GF-D8 (cell line): Measurements from ENCODE around the gene R3HDM2.

ENCODE experiments used
- DNase-seq: peaks from one replicate; lab custom pipeline; 2025; lab: John Stamatoyannopoulos, UW

The R3HDM2 gene

DNA sequence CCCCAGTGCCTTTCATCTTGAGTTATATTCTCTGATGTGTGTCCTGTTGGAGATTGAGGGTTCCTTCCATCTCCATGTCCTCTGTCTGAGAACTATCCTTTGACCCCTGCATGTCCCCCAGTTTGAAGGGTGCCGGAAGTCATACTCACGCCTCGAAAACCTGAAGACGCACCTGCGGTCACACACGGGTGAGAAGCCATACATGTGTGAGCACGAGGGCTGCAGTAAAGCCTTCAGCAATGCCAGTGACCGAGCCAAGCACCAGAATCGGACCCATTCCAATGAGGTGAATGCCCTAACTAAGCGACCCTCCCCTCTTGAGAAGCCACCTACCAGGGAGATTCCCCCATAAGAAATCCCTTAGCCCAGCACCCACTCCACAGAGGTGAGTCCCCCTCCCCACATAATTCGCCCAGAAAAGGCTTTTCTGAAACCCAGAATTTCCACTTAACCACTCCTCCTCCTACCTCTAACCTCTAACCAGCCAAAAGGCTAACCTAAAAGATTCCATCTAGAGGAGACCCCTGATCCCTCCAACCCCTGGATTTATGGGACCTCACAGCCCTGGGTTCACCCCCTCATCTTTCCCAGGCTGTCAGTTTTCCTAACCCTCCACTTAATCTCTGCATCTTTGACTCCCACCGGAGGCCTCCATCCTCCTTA, 36.5 kb upstream of the R3HDM2 start:
- no peak for DNase-seq

DNA sequence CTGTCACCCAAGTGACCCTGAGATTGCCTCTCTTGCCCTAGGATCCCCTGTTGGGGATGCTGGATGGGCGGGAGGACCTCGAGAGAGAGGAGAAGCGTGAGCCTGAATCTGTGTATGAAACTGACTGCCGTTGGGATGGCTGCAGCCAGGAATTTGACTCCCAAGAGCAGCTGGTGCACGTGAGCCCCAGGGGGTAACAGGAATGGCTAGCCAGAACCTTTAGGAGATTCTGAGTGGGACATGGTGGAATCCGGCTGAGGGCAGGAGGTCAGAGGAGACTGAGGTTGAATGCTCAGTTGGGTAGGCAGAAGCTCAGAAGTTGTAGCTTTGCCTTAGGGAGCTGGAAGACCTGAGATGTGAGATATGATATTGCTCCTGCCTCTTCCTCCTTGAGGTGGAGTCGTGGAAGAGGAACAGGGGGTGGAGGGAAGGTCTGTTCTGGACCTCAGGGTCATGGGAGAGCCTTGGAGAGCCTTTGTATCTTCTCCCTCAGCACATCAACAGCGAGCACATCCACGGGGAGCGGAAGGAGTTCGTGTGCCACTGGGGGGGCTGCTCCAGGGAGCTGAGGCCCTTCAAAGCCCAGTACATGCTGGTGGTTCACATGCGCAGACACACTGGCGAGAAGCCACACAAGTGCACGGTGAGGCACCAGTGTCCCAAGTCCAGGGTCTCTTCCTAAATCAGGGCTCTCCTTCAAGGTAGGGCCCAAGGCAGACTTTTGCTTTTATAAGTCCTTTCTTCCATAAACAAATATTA, 35.1 kb upstream of the R3HDM2 start:
- no peak for DNase-seq

DNA sequence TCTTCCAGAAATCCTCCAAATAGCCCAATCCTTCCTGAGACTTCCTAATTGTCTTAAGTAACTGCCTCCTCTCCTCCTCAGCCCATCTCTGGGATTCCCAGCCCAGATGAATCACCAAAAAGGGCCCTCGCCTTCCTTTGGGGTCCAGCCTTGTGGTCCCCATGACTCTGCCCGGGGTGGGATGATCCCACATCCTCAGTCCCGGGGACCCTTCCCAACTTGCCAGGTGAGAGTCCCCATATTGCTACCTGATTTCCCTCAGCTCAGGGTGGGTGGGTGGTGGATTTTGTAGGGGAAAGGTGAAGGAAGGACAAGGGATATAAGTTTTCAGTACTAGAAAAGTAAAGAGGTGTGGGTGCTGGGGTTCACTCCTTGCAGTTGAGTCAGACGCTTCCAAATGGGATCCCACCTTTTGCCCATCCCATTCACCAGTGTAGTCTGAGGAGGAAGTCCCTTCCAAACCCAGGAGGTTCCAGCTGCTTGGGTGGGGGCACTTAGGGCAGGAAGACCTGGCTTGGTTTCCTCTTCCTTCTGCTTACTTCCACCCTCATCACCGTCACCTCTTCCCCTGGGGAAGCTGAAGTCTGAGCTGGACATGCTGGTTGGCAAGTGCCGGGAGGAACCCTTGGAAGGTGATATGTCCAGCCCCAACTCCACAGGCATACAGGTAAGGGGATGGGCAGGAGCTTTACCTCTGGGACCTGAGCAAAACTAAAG, 34.3 kb upstream of the R3HDM2 start:
- DNase-seq: no peak

DNA sequence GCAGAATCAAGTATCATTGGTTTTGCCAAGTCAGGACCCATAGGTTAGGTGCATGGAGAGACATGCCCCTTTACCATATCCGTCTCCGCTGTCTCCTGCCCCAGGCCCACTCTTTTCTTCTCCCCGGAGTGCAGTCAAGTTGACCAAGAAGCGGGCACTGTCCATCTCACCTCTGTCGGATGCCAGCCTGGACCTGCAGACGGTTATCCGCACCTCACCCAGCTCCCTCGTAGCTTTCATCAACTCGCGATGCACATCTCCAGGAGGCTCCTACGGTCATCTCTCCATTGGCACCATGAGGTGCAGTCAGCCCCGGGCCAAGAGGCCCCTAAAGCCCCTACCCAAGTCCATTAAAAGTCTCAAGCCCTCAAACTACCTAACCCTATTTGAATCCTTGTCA, 33.7 kb upstream of the R3HDM2 start:
- no peak for DNase-seq

DNA sequence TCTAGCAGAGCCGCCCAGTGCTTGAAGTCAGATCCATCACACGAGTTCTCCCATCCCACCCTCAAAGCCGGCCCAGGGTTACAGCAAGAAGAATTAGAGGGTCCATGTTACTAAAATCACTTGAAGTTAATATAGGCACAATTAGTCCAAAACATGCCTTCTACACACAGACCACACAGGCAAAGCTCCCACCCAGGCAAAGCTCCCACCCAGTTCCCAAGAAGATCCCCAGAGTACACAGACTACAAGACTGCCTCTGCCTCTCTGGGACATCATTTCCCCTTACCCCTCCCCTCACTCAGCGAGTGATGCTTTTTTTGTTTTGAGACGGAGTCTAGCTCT, 32.0 kb upstream of the R3HDM2 start:
- DNase-seq: no peak

DNA sequence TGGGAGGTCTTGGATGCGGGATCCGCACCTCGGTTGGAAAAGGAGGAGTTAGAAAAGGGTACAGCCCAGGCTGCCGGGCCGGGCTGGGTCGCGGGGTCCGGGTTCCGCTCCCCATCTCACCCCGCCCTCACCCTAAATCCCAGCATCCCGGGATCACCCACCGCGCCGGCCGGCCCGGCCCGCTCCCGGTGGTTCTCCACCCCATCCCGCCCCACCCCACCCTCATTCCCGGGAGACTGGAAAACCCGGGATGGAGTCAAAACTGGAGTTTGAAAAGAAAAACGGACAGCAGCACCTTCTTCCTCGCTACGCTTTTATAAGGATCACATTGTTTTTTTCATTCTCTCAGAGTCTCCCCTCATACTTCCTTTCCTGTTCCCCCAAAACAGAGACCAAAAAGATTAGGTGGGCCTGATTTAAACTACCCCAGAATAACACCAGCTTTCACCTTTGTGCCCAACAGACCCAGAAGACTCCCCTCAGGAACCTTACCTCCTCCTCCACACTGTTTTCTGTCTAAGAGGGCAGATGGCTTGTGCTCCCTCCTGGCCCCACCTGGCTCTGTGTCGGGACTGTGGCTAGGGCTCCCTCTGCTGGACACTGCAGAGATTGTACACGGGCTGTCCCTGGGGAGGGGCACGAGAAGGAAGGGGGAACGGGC, 31.5 kb upstream of the R3HDM2 start:
- peak; percentile 68 for DNase-seq

DNA sequence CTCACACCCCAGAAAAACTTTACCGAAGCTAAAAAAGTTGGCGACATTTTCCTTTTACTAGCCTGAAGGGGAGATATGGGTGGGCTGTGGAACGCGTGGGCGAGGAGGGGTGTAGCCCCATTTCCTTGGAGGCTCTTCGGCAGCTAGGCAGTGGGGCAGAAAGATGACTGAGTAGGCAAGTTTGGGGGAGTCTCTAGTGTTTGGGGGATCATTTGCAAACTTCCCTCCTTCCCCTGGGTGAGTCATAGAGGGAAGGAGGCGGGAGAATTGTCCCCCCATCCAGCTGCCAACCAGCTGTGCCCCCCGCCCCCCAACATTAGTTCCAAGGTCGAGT, 31.0 kb upstream of the R3HDM2 start:
- DNase-seq: no peak

DNA sequence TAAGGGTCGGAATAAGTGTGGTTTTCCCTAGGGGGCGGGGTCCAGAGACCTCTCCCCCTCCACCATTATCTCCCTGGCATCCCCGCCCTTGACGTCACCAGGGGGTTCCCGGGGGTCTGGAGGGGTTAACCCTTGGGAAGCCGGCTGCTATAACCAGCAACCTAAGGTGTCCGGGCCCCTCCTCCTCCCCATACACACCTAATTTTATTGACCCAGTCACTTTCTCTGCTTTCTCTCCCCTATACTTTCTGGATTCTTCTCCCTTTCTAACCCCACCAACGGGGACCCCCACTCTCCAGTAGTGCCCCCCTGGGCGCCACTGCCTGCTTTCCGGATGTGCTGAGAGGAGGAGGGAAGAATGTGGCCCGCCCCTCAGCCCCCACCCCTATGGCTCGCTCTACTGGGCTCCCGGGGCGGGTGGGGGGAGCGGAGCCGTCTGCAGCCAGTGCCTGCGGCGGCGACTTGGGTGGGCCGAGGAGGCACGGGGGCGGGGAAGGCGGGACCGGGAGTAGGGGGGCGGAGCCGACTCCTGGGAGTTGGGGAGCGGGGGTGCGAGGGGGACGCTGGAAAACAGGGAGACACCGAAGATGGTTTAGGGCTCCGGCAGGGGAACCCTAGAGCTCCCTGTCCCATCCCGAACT, 30.6 kb upstream of the R3HDM2 start:
- no peak for DNase-seq

DNA sequence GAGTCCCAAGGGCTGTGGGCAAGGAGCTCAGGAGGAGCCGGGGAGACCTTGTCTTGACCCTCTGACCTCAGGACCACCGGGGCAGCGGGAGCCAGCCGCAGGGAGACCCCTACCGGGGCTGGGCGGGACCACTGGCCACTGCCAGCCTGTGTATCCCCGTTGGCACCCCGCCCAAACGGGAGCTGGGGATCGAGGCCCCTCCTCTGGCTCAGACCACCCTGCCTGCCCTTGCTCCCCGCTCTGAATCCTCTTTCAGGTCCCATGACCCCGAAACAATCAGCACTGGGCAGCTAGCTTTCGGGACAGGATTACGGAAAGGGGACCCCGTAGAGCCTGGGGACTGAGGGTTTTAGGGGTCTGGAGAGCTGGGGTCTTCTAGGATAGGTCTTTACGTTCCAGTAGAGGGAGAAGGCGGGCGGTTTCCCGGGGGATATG, 30.0 kb upstream of the R3HDM2 start:
- no peak for DNase-seq

DNA sequence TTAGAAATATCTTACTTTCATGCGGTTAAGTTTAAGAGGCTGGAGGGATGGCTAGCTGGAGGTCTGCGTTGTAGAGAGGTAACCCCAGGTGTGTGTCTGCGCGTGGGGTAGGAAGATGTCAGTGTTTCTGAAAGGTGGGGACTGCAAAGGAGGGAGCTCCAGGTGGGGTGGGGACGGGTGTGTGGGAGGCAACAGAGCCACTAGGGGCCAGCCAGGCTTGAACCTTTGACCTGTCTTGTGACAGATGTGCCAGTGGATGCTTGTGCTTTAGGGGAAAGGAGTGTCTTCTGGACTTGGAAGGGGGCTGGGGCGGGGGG, 29.6 kb upstream of the R3HDM2 start:
- DNase-seq: no peak

DNA sequence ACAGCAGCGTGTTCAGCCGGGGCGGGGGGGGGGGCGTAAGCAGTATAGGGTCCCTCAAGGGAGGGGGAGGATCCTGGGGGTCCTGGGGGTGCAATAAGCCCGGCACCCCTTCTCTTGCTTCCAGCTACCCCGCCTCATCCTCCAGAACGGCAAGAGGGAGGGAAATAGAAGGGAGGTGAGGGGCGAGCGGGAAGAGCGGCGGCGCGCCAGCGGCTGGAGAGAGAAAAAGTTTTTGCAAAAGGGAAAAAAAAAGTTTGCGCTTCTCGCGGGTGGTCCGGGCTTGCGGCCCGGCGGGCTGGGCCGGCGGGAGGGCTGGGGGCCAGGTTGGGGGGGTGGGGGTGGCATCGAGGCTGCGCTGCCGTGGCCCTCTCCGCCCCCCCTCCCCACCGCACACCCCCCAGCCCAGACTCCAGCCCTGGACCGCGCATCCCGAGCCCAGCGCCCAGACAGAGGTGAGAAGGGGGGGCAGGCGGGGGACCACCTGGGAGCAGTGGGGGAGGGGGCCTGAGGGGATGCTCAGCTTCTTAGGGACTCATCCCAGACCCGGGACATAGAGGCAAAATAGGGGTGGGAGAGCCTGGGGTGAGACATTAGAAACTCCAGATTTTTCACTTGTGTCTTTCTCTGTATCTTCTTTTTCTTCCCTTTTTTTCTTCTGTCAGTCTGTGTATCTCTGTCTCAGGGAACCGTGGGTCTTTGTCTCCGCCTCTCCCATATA, 29.1 kb upstream of the R3HDM2 start, which contains the start of gene GLI1:
TSS of gene GLI1 (plus strand) at position 36 of the 718 bp plus-strand sequence. CDS start 3,907 bp downstream, outside the sequence.
- no peak for DNase-seq

DNA sequence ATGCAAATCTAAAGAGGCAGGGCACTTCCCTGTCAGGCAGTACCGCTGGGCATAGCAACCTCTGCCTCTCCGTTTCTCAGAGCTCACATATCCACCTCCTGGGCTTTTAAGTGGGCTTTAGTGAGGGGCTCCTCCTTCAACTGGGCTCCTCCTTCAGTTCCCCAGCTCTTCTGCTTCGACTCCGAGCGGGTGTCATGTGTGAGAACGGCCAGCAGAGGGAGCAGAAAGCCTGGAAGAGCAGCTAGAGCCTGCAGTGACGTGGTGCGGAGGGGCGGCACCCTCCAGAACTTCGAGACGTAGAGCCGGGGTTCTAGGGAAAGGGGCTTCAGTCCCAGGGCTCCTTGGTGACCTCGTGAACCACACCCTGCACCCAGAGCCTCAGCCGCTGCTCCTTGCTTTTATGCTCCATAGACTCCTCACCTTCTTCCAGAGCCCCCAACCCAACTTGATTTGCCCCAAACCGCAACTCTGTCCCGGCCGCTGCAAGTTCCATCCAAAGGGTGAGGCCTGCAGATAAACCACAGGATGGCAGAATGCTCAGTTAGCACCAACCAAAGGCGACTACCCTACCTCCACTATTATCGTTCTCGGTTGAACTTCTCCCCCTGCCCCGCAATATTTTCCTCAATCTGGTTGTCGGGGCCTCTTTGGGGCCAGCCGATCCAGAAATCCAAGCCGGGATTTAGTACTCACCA, 28.4 kb upstream of the R3HDM2 start:
- peak; percentile 86 for DNase-seq

DNA sequence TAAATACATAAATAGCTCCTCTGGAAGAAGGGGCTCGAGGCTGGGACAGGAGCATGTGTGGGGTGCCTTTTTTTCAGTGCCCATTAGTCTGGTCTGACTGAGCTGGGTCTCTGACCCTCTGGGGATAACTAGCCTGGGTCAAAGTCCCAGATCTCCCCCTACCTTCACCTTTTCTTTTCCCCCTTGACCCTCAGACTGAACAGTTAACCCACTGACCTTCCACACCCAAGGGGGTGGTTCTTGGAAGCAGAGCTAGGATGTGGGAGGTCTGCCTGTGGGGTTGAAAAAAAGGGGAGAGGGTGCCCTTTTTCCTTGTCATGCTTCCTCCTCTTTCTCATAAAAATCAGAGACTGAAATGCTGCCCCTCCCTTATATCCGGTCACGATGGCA, 27.8 kb upstream of the R3HDM2 start:
- no peak for DNase-seq

DNA sequence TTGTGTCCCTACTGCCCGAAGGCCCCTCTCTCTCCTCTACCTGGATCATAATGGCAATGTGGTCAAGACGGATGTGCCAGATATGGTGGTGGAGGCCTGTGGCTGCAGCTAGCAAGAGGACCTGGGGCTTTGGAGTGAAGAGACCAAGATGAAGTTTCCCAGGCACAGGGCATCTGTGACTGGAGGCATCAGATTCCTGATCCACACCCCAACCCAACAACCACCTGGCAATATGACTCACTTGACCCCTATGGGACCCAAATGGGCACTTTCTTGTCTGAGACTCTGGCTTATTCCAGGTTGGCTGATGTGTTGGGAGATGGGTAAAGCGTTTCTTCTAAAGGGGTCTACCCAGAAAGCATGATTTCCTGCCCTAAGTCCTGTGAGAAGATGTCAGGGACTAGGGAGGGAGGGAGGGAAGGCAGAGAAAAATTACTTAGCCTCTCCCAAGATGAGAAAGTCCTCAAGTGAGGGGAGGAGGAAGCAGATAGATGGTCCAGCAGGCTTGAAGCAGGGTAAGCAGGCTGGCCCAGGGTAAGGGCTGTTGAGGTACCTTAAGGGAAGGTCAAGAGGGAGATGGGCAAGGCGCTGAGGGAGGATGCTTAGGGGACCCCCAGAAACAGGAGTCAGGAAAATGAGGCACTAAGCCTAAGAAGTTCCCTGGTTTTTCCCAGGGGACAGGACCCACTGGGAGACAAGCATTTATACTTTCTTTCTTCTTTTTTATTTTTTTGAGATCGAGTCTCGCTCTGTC, 26.1 kb upstream of the R3HDM2 start:
- no peak for DNase-seq

DNA sequence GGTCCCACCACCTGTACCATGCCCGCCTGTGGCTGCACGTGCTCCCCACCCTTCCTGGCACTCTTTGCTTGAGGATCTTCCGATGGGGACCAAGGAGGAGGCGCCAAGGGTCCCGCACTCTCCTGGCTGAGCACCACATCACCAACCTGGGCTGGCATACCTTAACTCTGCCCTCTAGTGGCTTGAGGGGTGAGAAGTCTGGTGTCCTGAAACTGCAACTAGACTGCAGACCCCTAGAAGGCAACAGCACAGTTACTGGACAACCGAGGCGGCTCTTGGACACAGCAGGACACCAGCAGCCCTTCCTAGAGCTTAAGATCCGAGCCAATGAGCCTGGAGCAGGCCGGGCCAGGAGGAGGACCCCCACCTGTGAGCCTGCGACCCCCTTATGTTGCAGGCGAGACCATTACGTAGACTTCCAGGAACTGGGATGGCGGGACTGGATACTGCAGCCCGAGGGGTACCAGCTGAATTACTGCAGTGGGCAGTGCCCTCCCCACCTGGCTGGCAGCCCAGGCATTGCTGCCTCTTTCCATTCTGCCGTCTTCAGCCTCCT, 25.4 kb upstream of the R3HDM2 start:
- peak; percentile 41 for DNase-seq

DNA sequence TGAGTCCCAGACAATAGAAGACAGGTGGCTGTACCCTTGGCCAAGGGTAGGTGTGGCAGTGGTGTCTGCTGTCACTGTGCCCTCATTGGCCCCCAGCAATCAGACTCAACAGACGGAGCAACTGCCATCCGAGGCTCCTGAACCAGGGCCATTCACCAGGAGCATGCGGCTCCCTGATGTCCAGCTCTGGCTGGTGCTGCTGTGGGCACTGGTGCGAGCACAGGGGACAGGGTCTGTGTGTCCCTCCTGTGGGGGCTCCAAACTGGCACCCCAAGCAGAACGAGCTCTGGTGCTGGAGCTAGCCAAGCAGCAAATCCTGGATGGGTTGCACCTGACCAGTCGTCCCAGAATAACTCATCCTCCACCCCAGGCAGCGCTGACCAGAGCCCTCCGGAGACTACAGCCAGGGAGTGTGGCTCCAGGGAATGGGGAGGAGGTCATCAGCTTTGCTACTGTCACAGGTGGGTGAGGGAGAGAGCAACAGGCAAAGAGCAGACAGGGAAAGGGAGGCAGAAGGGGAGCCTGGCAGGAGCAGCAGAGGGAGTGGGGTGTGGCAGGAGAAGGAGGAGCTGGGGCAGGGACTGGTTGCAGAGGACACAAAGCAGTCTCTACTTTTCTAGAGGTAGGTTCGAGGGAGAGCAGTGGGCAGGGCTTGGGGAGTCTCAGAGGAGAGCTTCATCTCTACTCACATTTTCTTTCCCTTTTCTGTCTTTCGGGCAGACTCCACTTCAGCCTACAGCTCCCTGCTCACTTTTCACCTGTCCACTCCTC, 24.7 kb upstream of the R3HDM2 start:
- DNase-seq: no peak

DNA sequence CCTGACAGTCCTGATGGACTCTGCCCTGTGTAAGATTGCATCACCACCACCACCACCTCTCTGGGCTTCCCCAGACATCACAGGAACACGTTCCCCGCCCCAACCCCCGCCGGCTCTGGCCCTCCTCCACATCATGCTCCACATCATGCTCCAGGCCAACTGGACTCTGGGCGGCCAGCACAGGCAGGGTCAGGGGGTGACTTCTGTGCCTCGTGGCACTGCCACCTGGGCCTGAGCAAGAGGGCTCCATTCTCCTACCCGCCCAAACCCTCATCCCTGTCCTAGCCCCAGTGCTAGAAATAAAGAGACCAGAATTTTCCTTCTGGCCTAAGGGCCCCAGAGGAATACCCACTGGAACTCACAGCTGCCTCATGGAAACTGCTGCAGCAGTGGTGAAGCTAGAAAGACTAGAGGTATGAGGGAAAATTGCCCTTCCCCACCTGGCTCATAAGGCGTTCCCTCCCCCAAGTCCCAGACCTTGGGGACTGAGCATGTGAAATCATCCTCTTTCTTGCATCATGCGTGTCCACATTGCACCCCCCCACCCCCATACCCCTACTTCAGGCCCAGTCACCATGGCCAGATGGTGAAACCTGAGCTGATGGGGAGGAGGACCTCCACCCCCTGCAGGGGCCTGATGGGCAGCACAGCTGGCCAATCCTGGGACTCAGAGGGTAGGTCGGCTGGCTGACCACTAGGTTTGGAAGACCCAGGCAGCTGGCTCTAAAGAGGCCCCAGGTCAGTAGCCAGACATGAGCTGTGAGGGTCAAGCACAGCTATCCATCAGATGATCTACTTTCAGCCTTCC, 23.9 kb upstream of the R3HDM2 start, which contains the start of gene INHBE:
TSS of gene INHBE (plus strand) at position 742 of the 808 bp plus-strand sequence. CDS start 230 bp downstream, outside the sequence.
- DNase-seq: peak; percentile 52

DNA sequence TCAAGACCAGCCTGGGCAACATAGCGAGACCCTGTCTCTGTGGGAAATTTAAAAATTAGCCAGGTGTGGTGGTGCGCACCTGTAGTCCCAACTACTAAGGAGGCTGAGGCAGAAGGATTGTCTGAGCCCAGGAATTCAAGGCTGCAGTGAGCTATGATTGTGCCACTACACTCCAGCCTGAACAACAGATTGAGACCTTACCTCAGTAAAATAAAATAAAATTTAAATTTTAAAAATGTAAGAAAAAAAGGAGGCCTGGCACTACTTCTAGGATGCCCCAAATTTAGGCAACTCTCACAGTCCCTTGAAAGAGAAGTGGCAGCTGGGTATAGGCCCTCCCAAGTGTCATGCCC, 23.3 kb upstream of the R3HDM2 start:
- DNase-seq: no peak
